ENCODE results near the gene TRIM69. TPM values are rescaled to one million over a fixed set of nuclear protein-coding genes. Genes with fewer than 3 reads are reported as not detected.

The TRIM69 gene
- total and polyA plus RNA-seq, 8 donors: 2.4 to 15.8 (median 4.6) TPM

DNA sequence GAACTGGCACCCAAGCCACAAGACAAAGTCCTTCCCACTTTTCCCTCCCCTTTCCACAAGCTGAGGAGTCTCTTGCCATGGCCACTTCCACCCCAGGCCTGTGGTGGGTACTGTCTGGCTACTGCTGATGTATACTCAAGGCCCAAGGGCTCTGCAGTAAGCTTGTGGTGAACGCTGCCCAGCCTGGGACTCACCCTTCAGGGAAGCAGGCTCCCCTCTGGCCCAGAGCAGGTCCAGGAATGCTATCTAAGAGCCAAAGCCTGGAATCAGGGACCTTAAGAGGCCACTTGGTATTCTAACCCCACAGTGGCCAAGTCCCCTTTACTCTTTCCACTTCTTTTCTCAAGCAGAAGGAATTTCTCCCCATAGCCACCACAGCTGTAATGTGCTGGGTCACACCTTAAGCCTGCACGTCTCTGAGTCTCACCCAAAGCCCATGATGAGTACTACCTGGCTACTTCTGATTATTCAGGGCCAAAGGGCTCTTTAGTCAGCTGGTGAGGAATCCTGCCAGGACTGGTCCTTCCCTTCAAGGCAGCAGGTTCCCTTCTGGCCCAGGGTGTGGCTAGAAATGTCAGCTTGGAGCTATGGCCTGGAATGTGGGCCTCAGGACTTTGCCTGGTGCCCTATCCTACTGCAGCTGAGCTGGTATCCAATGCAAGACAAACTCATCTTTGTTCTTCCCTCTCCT is 29.2 kb upstream of the TRIM69 start:
- H3K27me3 ChIP-seq: no peaks in the 10 kb centered on the region
- no peaks in the 10 kb centered on the region for H3K9me3 ChIP-seq
- H3K4me1 ChIP-seq: peaks cover 0 to 3% (median 0%) of the 10 kb centered on the region in 3 donors
- no peaks in the 10 kb centered on the region for H3K36me3 ChIP-seq
- FAIRE-seq (no peak), ATAC-seq (no peak), DNase-seq (no peak)
- intact Hi-C loops (cut with DNase I): no loop called here
- H3K27ac ChIP-seq: no peak overlapping the region
- no peak overlapping the region for H3K4me3 ChIP-seq
- WGBS, 2 donors: 80 to 90% methylated on average over 2 of the region's 2 CpGs
- TF ChIP-seq, protein P1, sequence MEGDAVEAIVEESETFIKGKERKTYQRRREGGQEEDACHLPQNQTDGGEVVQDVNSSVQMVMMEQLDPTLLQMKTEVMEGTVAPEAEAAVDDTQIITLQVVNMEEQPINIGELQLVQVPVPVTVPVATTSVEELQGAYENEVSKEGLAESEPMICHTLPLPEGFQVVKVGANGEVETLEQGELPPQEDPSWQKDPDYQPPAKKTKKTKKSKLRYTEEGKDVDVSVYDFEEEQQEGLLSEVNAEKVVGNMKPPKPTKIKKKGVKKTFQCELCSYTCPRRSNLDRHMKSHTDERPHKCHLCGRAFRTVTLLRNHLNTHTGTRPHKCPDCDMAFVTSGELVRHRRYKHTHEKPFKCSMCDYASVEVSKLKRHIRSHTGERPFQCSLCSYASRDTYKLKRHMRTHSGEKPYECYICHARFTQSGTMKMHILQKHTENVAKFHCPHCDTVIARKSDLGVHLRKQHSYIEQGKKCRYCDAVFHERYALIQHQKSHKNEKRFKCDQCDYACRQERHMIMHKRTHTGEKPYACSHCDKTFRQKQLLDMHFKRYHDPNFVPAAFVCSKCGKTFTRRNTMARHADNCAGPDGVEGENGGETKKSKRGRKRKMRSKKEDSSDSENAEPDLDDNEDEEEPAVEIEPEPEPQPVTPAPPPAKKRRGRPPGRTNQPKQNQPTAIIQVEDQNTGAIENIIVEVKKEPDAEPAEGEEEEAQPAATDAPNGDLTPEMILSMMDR (IDR thresholded peaks at IDR 0.05): no peak

DNA sequence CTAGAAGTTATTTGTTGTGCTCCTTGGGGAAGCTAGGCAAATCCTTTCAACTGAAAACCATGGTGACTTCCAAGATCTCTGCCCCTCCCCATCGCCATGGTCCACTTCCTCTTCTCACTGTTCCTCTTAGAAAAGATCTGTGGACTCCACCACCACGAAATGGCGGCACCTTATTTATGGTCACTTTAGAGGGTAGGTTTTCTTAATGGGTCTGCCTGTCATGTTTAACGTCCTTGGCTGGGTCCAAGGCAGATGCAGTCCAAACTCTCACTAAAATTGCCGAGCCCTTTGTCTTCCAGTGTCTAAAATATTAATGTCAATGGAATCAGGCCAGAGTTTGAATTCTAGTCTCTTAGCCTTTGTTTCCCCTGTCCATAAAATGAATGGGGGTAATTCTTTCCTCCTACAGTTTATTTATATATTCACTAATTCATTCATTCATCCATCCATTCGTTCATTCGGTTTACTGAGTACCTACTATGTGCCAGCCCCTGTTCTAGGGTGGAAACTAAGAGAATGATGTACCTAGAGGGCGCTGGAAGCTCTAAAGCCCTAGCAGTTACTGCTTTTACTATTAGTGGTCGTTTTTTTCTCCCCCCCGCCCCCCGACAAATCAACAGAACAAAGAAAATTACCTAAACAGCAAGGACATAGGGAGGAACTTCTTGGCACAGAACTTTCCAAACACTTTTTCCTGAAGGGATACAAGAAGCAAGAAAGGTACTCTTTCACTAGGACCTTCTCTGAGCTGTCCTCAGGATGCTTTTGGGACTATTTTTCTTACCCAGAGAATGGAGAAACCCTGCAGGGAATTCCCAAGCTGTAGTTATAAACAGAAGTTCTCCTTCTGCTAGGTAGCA is 25.9 kb upstream of the TRIM69 start:
- WGBS, 2 donors: 28 to 33% methylated on average over 11 of the region's 11 CpGs
- intact Hi-C loops (cut with DNase I): no loop called here
- no peak for ATAC-seq
- peak in 1 of 6 donors; percentile 55 for DNase-seq
- no peak for FAIRE-seq
- Histone ChIP-seq H3K36me3 (peaks cover 0 to 3% (median 0%) of the 10 kb centered on the region in 3 donors), H3K4me1 (peaks cover 0 to 12% (median 8%) of the 10 kb centered on the region in 3 donors), H3K9me3 (no peaks in the 10 kb centered on the region), H3K4me3 (peak overlapping the region; percentile 57 to 93 (median 84)), H3K27me3 (no peaks in the 10 kb centered on the region), H3K27ac (peak overlapping the region; percentile 89 to 99 (median 96))
- TF ChIP-seq, protein P1 (IDR thresholded peaks at IDR 0.05): no peak

DNA sequence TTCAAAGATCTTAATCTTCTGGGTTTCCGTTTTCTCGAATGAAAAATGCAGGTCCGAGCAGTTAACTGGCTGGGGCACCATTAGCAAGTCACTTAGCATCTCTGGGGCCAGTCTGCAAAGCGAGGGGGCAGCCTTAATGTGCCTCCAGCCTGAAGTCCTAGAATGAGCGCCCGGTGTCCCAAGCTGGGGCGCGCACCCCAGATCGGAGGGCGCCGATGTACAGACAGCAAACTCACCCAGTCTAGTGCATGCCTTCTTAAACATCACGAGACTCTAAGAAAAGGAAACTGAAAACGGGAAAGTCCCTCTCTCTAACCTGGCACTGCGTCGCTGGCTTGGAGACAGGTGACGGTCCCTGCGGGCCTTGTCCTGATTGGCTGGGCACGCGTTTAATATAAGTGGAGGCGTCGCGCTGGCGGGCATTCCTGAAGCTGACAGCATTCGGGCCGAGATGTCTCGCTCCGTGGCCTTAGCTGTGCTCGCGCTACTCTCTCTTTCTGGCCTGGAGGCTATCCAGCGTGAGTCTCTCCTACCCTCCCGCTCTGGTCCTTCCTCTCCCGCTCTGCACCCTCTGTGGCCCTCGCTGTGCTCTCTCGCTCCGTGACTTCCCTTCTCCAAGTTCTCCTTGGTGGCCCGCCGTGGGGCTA is 25.1 kb upstream of the TRIM69 start, which contains the start of the genes B2M and PATL2:
TSS of gene B2M (plus strand) at position 422 of the 647 bp plus-strand sequence. CDS start at position 452, 30 bp downstream.
TSS of gene PATL2 (minus strand) at position 228 of the 647 bp plus-strand sequence. CDS start 34,833 bp downstream, outside the sequence.
- ATAC-seq: peak; percentile 92 to 97 (median 96)
- Histone ChIP-seq H3K36me3 (peaks cover under 1 to 10% (median 2%) of the 10 kb centered on the region in 3 donors), H3K27me3 (no peaks in the 10 kb centered on the region), H3K4me3 (peak within 1 kb of the TSS; percentile 57 to 93 (median 84)), H3K27ac (peak within 1 kb of the TSS; percentile 89 to 99 (median 96)), H3K9me3 (no peaks in the 10 kb centered on the region), H3K4me1 (peaks cover 0 to 12% (median 8%) of the 10 kb centered on the region in 3 donors)
- intact Hi-C loops (cut with DNase I): no loop called here
- TF ChIP-seq, protein P1 (IDR thresholded peaks at IDR 0.05): no peak
- FAIRE-seq: peak; percentile 51
- 0 to 1% methylated on average over 37 of the region's 37 CpGs for WGBS, 2 donors
- DNase-seq: peak; percentile 93 to 98 (median 96)

DNA sequence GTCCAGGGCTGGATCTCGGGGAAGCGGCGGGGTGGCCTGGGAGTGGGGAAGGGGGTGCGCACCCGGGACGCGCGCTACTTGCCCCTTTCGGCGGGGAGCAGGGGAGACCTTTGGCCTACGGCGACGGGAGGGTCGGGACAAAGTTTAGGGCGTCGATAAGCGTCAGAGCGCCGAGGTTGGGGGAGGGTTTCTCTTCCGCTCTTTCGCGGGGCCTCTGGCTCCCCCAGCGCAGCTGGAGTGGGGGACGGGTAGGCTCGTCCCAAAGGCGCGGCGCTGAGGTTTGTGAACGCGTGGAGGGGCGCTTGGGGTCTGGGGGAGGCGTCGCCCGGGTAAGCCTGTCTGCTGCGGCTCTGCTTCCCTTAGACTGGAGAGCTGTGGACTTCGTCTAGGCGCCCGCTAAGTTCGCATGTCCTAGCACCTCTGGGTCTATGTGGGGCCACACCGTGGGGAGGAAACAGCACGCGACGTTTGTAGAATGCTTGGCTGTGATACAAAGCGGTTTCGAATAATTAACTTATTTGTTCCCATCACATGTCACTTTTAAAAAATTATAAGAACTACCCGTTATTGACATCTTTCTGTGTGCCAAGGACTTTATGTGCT is 24.5 kb upstream of the TRIM69 start:
- FAIRE-seq: no peak
- DNase-seq: peak in 3 of 6 donors; percentile 27 to 49 (median 48)
- H3K4me3 ChIP-seq: peak overlapping the region; percentile 57 to 93 (median 84)
- peak overlapping the region; percentile 89 to 99 (median 96) for H3K27ac ChIP-seq
- H3K36me3 ChIP-seq: peaks cover 2 to 17% (median 7%) of the 10 kb centered on the region in 3 donors
- no peaks in the 10 kb centered on the region for H3K27me3 ChIP-seq
- no peaks in the 10 kb centered on the region for H3K9me3 ChIP-seq
- WGBS, 2 donors: 0 to 1% methylated on average over 43 to 46 of the region's 46 CpGs
- intact Hi-C loops (cut with DNase I): no loop called here
- peak; percentile 56 to 68 (median 65) for ATAC-seq
- TF ChIP-seq, protein P1 (IDR thresholded peaks at IDR 0.05): no peak
- peaks cover 0 to 12% (median 8%) of the 10 kb centered on the region in 3 donors for H3K4me1 ChIP-seq

All from pancreas (tissue), 10 donors.